ENCODE measurements around the gene ARF1. TPM values are rescaled to one million over a fixed set of nuclear protein-coding genes. Genes with fewer than 3 reads are reported as not detected.

Gene ARF1
- total RNA-seq, 1 experiment from 2014 or later, result 144 TPM

DNA sequence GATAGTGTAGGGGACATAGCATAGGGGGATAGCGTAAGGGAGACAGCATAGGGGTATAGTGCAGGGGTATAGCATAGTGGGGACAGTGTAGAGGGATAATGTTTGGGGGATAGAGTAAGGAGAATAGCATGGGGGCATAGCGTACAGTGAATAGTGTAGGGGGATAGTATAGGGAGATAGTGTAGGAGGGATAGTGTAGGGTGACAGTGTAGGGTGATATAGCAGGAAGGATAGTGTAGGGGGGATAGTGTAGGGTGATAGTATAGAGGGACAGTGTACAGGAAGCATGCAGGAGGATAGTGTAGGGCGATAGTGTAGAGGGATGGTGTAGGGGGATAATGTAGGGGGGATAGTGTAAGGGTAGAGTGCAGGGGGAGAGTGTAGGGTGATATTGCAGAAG, 11.7 kb upstream of the ARF1 start:
- DNase-seq (ENCODE audit: low read depth), result no peak

DNA sequence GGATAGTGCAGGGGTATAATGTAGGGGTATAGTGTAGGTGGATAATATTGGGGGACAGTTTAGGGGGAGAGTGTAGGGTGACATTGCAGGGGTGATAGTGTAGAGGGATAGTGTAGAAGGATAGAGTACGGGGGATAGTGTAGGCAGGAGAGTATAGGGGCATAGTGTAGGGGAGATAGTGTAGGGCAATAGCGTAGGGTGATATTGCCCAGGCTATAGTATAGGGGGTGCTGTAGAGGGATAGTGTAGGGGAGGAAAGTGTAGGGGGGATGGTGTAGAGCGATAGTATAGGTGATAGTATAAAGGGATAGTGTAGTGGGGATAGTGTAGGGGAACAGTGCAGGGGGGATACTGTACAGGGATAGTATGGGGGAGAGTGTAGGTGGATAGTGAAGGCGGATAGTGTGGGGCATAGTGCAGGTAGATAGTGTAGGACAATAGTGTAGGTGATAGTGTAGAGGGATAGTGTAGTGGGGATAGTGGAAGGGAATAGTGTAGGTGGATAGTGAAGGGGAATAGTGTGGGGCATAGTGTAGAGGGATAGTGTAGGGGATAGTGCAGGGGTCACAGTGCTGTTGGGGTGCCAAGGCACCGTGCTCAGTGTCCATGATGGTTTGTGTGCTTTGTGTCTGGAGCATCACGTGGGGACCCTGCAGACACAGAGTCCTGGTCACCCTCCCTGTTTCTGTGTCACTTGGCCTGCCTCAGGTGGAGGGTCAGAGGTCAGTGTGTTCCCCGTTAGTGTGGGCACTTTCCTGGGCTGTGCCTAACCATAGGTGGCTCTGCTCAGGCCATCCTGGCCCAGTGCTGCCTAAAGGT, 10.5 kb upstream of the ARF1 start:
- no peak for DNase-seq (ENCODE audit: low read depth)

DNA sequence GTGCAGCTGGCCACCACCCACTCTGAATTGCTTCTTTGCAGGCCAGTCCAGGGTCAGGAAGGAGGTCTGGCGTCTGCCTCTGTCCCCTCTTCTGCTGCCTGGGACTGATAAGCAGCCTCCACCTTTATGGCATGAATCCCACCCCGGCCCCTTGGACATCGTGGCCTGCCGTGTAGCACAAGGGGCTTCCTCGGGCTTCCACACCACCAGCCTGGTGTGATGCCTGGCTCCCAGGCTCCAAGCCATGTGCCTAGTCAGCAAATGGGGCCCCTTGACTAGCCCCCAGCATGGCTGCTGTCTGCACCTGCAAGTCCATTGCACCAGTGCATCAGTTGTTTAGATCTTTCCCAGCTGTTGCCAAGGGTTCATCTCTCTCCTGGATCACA, 9.9 kb upstream of the ARF1 start:
- DNase-seq (ENCODE audit: low read depth), result no peak

DNA sequence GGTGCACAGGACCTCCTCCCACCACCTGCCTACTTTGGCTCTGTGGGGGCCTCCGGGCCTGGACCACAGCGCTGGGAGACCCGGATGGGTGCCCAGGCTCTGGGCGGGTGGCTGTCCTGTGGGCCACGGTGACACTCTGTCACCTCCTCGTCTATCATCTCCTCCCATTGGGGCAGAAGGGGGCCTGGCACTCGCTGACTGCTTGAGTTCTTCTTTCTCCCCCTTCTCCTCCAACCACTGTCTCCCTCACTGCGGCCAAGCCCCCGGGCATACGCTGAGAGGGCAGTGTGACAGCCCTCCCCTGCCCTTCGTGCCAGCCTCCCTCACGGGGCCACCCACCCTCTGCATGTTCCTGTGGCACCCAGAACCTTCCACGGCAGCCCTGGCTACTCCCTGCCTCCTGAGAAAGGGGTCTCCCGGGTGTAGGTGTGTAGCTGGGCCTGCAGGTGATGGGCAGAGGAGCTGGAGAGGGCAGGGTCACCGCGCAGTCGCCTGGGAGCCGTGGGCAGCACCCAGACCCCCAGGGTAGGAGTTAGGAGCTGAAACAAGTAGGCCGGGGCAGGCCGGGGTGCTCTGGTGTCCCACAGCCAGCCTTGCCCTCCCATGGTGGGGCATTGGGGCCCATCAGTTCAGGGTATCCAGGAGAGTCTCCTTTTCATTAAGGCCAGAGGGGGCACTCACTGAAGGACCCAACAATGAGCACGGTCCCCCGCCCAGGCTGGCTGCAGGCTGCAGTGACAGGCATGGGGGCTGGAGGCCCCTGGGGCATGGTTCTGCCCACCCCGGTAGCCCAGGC, 9.2 kb upstream of the ARF1 start:
- no peak for DNase-seq (ENCODE audit: low read depth)

DNA sequence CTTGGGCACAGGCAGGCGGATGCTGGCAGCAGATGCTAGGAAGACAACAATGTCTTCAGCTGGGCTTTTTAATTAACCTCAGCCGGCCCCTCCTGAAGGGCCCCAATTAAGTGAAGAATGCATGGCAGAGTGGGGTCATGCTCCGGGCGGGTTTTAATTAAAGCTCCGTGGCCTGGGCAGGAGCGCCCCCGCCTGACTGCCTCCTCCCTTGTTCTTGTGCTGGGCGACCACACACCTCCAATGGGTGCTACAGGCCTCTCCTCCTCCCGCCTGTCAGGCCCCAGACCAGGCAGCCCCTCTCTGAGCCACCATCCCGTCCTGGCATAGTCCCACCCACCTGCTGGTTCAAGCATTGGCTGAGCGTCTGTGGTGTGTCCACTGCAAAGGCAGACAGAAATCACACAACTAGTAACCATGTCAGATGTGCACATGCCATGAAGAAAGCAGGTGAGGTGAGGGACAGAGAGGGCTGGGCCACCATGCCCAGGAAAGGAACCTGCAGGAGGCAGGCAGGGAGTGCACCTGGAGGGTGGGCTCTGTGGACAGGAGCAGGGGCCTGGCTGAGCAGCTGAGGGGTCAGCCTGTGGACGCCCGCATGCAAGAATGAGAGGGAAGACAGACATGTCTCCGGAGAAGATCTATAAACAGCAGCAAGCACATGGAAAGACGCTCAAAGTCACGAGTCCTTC, 8.5 kb upstream of the ARF1 start:
- peak; percentile 37 for DNase-seq (ENCODE audit: low read depth)

DNA sequence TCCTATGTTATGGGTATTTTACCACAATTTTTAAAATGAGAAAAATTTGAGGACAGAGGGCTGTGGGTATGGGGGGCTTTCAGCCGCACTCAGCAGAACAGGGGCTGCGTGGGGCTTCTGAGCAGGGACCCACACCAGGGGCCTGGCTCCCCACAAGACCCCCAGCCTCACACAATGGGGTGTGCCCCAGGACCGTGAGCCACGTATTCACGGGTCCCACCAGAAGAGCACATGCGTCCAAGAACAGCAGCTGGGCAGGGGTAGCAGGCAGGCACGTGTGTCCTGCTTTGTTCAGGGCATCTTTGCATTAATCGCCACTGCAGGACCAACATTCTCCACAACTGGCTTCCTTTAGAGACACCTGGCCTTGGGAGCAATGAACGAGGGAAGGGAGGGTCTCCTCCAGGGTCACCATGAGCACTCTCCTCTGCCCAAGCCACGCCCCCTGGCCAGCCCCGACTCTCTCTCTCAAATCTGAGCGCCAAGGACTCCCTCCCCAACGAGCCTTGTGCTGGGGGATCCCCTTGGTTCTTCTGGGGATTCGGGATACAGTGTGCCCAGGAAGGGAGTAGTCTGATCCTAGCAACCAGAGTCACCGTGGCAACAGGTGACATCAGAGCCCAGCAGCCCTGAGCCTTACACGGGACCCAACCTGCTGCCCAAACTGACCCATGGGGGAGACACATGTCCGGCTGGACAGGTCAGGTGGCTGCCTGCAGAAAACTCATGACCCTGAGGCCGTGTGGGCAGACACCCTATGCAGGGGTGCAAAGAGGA, 7.4 kb upstream of the ARF1 start:
- DNase-seq (ENCODE audit: low read depth), result no peak

DNA sequence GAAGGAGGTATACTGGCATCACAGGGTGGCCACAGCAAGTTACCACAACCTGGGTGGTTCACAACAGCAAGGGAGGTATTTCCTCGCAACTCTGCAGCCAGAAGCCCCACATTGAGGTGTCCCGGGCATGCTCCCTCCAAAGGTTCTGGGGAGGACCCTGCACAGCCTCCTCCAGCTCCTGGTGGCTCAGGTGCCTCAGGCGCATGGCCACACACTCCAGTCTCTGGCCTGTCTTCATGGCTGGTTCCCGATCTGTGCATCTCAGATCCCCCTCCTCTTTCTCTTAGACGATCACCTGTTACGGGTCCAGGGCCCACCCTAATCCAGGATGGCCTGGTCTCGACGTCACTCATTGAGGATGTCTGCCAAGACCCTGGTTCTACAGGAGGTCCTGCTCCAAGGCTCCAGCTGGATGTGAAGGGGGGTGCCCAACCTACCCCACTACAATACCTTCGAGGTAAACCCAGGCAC, 6.7 kb upstream of the ARF1 start:
- DNase-seq (ENCODE audit: low read depth), result no peak

DNA sequence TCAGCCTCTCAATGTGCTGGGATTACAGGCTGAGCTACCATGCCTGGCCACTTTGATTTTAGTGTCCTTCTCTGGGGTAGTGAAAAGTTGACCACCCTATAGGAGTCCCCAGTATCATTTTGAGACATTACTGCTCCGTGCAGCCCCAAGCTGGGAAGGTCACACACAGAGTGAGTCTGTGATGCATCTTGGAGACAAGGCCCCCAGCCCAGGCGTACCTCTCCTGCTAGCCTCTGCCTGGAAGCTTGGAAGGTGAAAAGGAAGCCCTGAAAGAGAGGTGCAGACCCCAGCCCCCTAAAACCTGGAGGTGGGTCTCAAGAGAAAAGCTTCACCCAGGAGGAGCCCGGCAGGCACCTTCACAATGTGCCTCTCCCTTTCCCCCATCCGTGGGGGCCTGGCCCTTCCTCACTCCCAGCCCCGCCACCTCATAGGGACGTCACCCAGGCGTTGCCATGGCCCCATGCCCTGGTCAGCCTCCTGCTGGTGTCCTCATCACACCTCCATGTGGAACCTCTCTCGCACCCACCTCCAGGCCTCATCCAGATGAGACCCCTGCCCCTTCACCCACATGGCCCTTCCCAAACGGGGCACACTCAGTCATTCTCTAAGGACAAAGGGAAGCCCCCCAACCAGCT, 5.6 kb upstream of the ARF1 start:
- DNase-seq (ENCODE audit: low read depth), result no peak

DNA sequence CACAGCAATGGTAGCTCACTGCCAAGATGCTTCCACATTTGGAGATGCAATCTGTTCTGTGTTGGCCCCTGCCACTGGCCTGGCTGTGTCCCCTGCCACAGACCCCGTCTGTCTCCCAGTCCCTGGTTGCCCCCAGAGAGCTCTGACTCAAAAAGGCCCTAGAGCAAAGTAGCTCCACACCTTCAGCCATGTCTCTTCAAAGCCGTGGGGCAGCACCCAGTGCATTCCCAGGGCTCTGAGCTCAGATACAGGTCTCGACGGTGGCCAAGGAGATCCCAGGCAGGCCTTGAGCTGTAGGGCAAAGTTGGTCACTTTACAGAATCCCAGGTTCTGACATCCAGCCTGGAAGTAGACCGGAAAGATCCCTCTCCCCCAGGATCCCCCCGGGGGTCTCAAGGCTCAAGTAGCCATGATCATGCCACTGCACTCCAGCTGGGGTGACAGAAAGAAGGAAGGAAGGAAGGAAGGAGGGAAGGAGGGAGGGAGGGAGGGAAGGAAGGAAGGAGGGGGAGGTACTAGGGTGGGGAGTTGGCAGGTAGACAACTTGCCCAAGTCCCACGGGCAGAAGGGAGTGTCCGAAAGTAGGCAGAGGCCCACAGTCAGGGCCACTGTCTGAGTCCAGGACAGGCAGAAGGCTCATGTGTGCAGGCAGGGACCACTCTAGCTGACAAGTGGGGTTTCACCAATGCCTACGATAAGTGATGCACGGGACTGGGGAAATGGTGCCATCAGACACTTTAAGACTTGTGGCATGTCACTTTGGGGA, 4.8 kb upstream of the ARF1 start:
- DNase-seq (ENCODE audit: low read depth), result no peak

DNA sequence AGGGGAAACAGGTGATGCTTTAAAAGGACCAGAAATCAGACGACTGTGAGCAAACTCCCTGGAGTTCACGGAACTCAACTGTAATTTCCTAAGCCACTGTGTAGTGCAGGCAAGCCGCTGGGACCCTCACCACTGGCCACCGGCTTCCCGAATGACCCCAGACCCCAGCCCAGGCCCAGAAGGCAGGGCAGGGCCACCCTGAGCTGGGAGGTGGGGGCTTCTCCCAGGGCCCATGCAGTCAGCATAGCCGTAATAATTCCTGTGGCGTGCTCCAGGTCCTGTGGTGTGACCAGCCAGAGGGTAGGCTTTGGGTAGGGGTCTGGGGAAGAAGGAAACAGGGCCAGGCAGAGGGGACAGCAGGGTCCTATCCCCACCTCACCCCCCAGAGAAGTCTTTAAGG, 3.5 kb upstream of the ARF1 start:
- DNase-seq (ENCODE audit: low read depth), result no peak

DNA sequence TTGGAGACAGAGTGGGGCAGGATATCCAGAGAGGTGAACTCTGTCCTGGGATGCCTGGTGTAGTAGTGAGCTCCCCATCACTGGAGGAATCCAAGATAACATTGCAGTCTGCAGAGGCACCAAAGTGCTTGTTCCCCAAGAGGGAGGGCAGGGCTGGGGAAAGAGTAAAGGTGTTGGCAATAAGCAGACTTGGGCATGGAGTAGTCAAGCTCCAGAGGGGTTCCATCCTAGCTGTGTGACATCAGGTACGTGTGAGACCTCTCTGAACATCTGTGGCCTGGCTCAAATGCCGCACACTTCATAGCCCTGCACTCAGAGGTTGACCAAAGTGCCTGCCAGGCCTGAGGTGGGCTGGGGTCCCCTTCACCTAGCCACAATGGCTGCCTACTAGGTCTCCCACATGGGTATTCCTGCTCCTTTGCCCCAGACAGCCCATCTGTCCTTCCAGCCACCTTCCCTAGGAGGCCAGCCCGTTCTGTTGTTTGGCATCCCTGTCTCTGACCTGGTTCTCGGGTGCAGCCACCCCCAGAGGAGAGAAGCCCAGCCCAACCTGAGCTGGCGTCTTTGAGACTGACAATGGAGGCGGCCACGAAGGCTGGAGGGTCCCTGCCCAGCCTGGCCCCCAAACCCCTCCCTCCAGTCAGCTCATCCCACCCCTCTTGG, 2.8 kb upstream of the ARF1 start:
- DNase-seq (ENCODE audit: low read depth), result no peak

DNA sequence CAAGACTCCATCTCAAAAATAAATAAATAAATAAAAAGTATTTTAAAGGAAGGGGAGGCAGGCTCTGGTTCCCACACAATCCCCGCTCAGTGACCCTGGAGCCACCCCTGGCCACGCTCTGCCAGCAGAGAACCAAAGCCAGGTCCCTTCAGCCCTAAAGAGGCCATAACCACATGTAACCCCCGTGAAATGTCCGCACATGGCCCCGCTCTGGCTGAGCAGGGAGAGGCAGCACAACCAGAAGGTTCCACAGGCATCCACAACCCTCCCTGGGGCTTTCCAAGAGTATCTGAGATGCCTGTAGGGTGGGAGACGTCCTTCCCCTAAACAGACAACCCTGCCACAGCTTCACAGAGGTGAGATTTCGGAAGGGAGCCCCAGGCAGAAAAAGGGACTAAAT, 1.4 kb upstream of the ARF1 start:
- no peak for DNase-seq (ENCODE audit: low read depth)

DNA sequence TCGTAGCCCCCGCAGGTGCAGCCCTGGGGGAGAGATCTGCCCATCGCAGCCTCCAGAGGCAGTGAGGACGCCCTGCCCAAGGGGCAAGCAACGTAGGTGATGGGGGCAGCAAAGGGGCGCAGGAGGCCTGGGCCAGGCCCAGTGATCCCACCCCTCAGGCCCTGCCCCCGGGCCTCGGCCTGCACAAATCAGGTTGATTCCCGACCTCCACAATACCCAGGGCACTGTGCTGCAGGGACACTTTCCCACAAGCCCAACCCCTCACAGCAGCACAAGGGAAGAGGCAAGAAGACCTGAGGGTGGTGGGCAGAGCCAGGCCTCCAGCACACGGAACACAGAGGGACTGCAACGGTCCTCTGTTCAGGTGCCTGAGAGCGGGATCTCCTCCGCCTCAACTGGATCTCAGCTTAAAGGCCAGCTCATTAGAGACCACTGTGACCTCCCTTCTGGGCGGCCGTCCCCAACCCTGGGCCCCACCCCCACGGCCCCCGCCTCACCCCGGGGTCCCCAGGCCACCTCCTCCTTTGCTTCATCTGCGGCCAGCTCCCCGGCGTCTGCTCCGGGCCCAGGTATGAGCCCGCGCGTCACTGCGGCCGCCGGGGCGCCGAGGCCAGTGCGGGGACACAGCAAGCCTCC, 812 bp upstream of the ARF1 start:
- peak; percentile 41 for DNase-seq (ENCODE audit: low read depth)

DNA sequence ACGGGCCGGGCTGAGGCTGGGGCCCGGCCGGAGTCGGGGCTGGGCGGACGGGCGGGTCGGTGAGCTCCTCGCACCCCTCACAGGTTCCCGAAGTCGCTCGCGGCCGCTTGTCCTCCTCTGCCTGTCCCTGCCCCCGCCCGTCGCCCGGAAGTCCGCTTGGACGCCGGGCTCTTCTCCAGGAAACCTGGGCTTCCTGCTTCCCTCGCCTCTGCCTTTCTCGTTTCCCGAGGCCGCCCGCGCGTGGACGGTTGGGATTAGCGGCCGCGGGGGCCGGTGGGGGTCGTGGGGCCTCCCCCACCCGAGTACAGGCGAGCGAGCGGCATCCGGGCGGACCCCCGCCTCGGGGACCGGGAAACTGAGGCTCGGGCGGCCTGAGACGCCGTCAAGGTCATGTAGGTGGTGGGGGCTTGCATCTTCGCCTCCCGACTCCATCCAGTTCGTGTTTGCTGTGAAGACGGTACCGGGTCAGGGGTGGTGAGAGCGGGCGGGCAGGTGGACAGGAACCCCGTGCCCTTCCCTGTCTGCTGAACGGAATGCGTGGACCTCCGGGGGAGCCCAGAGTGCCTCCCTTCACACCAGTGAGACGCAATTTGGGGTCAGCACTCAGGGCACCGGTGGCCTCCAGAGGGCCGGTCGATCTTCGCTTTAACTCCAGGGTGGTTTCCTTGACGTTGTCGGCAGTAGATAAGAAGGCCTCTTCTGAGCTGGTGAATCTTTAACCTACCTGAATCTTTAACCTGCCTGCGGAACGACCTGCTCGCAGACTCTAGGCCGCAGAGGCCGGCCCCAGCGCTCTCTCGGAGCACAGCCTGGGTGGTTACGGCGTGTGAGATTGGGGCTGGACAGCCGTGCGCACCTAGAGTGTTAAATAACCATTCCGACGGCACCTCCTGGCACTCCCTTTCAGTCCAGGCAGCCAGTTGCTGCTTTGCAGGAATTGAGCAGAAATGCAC, 686 bp downstream of the ARF1 start:
- peak; percentile 52 for DNase-seq (ENCODE audit: low read depth)

DNA sequence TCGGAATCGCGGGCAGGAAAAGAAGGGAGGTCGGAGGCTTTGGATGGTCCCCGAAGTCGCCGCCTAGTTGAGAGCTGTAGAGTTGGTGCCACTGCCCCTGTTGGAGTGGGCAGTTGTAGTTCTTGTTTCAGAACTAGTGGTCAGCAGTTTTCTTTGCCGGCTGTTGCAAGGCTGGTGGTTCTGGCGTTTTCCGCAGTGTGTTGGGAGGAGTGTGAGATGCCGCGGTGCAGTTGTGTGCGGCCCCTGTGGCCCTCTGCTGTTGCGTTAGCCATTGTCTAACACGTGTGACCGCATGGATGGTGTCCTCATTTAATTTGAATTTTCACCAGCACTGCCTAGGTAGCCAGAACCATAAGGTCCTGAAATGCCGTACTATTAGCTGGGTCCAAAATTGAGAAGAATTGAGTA, 1.4 kb downstream of the ARF1 start:
- DNase-seq (ENCODE audit: low read depth), result no peak

DNA sequence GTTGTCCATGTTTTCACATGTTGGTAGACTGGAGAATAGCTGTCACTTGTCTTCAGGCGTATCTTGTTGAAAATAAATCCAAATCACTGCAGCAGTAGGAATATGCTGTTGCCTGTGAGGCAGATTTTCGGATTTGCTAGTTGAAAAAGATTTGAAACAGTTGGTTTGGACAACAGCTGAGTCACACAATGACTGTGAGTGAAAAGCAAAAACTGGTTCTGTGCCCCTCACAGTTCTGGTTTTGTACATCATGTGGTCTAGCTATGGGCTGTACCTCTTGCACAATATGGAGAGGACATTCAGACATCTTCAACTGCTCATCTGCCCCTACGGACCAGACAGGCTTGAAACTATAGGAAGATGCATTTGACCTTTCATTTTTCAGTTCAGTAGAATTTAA, 1.8 kb downstream of the ARF1 start:
- no peak for DNase-seq (ENCODE audit: low read depth)

DNA sequence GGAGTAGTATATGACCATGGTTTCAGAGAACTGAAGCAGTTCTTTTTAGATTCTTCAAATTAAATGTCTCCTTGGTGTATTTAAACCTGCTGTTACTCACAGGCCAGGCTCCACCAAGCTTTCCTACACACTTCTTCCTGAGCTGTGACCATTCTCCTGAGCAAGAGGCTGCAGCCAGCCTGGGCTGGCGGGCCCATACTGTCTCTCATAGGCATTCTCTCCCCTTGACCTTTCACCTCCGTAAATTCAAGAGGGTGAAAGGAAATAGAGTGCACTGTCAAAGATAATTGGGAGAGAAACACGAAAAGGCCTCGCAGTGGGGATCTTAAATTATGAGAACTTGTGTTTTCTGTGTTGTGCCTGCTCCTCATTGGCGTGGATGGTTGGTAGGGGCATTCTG, 2.3 kb downstream of the ARF1 start:
- DNase-seq (ENCODE audit: low read depth), result no peak

DNA sequence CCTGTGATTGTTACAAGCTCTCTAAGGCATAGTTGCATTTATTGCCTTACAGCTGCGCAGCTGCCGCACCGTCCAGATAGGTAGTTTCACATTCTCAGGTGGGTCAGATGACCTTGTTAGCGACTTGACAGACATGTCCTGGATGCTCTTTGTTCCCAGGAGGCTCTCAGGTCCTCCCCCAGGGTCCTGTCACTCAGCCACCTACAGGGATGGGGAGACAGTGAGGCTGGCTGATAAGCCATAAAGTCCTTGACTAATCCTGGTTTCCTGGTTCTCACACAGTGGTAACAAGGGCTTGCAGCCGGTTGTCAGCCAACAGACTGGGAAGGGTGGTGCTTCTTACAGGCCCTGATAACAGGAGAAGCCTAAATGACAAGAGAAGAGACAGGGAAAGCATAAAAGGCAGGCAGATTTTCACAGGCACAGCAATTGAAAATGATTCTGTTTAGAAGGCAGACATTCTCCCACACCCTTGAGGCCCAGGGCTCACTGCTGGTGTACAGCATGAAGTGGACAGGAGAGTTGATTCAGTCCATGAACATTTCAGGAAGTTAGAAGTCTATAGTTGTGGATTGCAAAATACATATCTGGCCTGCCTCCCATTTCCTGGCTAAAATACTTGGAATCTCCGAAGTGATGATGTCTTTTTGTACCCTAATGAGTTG, 2.9 kb downstream of the ARF1 start:
- DNase-seq (ENCODE audit: low read depth), result peak; percentile 39

All from Daoy (cell line).